ENCODE measurements around the gene ATF1. TPM values are rescaled to one million over a fixed set of nuclear protein-coding genes. Genes with fewer than 3 reads are reported as not detected.
A peak's percentile ranks its signal among the peaks of the same experiment; 100 is the strongest.
"Not testable (repeated sequence)": the region's sequence is repeated elsewhere in the genome, so short reads cannot be mapped to it uniquely, and the experiment has no call there.

The ATF1 gene
- total RNA-seq, 1 experiment from 2014 or later, result 26.5 TPM

DNA sequence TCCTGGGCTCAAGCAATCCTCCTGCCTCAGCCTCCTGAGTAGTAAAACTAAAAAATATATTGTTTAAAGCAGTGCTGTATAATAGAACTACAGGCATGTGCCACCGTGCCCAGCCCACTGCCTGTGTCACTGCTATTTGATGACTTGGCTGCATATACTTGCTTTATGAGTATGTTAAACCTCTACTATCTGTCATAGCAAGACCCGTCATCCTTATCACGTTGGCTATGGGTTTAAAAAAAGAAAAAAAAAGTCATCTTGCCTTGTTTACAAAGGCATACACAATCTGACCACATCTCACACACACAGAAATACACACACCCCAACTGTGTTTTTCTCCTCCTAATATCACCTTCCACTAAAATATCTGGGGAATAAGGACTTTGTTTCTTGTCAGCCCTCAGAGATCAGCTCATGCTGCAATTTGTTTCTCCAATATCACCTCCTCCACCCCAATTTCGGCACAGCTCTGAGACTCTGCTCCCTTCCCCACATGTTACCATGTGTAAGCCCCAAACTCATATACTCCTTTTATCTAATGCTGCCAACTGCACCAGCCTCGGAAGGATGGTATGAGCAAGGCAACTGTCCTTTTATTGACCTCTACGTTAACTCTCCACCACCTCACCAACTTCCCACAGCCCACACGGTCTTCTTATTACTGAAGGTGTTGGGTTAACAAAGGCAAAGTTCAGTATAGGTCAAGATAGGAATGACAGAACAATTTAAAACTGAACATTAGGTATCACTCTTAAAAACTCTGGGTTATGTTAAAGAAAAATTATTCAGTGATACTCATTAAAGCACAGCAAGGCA lies 78.0 kb downstream of the ATF1 start:
- Histone ChIP-seq H3K36me3 (replicated peaks; ENCODE audit: control insufficient read depth, insufficient read depth, low read length) (no peaks in the 10 kb centered on the region), H3K4me3 (ENCODE audit: insufficient read depth, low read depth, low read length) (no peak overlapping the region), H3K27me3 (ENCODE audit: control insufficient read depth, insufficient read depth, low read length) (no peaks in the 10 kb centered on the region)
- no peak for DNase-seq

DNA sequence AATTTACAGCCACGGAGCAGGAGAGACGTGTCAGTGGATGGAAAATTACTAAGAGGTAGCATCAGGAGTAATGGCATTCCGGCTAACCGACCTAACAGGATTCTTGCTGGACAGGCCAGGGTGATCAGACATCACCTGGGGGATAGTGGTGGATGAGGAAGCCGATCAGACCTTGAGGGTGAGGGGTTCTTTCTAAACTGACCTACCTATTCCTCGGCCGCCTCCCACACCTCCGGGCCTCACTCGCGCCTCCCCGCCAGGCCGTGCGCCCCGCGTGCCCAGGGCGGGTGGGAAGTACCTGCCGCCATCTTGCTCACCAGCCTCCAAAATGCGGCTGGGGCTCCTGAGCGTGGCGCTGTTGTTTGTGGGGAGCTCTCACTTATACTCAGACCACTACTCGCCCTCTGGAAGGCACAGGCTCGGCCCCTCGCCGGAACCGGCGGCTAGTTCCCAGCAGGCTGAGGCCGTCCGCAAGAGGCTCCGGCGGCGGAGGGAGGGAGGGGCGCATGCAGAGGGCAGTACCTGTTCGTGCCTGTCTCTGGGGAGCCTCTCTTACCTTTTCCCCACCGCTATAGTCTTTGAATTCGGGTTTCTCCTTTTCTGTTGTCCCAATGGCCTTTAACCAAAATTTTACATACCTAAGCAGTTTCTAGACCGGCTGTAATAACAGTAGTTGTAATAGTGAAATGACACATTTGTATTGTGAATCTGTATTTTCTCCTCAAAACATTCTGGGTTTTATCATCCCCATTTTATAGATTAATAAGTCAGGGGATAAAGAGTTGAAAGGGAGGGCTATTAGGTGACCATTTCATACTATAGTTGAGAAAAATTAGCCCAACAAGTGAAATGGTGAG lies 79.0 kb downstream of the ATF1 start, which contains the start of gene TMPRSS12:
TSS of gene TMPRSS12 (plus strand) at position 290 of the 857 bp plus-strand sequence. CDS start at position 329, 39 bp downstream.
- no peaks in the 10 kb centered on the region for H3K27me3 ChIP-seq (ENCODE audit: control insufficient read depth, insufficient read depth, low read length)
- peak; percentile 79 for DNase-seq
- H3K36me3 ChIP-seq (replicated peaks; ENCODE audit: control insufficient read depth, insufficient read depth, low read length), result no peaks in the 10 kb centered on the region
- H3K4me3 ChIP-seq (ENCODE audit: insufficient read depth, low read depth, low read length), result no peak within 1 kb of the TSS

DNA sequence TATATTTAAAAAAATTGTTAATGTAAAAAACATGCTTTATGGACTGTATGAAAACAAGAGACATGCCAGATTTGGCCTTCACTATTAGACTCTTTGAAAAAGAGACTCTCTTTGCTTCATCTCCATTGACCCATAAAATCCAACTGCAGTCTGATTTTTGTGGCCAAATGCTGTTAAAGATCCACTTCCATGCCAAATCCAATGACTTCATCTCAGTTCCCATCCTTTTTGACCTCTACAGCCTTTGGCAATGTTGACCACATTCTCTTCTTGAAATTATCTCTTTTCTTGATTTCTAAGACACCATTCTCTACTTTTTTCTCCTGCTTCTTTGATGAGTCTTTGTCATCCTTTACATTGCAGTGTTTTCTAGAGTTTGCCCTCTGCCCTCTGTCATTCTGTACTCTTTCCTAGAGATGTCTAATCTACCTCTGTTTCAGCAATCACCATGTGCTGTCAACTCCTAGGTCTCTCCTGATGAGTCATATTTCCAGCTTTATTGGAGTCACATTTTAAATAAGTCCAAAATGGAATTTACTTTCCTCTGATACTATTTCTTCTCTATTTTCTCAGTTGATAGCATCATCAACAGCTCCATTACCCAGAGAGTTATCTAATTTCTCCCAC lies 81.2 kb downstream of the ATF1 start:
- Histone ChIP-seq H3K36me3 (replicated peaks; ENCODE audit: control insufficient read depth, insufficient read depth, low read length) (no peaks in the 10 kb centered on the region), H3K4me3 (ENCODE audit: insufficient read depth, low read depth, low read length) (no peak overlapping the region), H3K27me3 (ENCODE audit: control insufficient read depth, insufficient read depth, low read length) (no peaks in the 10 kb centered on the region)
- no peak for DNase-seq

DNA sequence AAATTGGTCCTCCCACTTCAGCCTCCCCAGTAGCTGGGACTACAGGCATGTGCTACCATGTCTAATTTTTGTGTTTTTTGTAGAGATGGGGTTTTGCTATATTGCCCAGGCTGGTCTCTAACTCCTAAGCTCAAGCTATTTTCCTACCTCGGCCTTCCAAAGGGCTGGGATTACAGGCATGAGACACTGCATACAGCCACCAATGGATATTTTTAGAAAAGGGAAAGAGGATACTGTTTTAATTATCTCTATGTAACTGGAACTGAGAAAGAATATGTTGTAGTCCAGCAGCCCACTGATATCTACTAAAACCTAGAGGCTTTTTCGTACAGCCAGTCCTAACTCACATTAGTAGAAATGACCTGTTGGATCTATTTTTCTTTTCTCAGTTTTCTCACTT lies 85.1 kb downstream of the ATF1 start:
- Histone ChIP-seq H3K27me3 (ENCODE audit: control insufficient read depth, insufficient read depth, low read length) (no peaks in the 10 kb centered on the region), H3K36me3 (replicated peaks; ENCODE audit: control insufficient read depth, insufficient read depth, low read length) (no peaks in the 10 kb centered on the region), H3K4me3 (ENCODE audit: insufficient read depth, low read depth, low read length) (no peak overlapping the region)
- DNase-seq, result no peak

DNA sequence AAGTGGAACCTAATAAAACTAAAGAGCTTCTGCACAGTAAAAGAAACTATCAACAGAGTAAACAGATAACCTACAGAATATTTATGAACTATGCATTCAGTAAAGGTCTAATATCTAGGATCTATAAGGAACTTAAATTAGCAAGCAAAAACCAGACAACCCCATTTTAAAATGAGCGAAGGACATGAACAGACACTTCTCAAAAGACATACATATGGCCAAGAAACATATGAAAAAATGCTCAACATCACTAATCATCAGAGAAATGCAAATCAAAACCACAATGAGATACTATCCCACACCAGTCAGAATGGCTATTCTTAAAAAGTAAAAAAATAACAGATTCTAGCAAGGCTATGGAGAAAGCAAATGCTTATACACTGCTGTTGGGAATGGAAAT lies 91.3 kb downstream of the ATF1 start:
- not testable (repeated sequence) for DNase-seq; H3K36me3 ChIP-seq (replicated peaks; ENCODE audit: control insufficient read depth, insufficient read depth, low read length); H3K27me3 ChIP-seq (ENCODE audit: control insufficient read depth, insufficient read depth, low read length); H3K4me3 ChIP-seq (ENCODE audit: insufficient read depth, low read depth, low read length)

DNA sequence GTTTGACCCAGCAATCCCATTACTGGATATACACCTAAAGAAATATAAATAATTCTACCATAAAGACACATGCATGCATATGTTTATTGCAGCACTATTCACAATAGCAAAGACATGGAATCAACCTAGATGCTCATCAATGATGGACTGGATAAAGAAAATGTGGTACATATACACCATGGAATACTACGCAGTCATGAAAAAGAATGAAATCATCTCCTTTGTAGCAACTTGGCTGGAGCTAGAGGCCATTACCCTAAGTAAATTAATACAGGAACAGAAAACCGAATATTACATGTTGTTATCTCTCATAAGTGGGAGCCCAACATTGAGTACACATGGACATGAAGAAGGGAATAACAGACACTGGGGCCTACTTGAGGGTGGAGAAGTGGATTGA lies 91.8 kb downstream of the ATF1 start:
- H3K4me3 ChIP-seq (ENCODE audit: insufficient read depth, low read depth, low read length); H3K27me3 ChIP-seq (ENCODE audit: control insufficient read depth, insufficient read depth, low read length); DNase-seq; H3K36me3 ChIP-seq (replicated peaks; ENCODE audit: control insufficient read depth, insufficient read depth, low read length): not testable (repeated sequence)

DNA sequence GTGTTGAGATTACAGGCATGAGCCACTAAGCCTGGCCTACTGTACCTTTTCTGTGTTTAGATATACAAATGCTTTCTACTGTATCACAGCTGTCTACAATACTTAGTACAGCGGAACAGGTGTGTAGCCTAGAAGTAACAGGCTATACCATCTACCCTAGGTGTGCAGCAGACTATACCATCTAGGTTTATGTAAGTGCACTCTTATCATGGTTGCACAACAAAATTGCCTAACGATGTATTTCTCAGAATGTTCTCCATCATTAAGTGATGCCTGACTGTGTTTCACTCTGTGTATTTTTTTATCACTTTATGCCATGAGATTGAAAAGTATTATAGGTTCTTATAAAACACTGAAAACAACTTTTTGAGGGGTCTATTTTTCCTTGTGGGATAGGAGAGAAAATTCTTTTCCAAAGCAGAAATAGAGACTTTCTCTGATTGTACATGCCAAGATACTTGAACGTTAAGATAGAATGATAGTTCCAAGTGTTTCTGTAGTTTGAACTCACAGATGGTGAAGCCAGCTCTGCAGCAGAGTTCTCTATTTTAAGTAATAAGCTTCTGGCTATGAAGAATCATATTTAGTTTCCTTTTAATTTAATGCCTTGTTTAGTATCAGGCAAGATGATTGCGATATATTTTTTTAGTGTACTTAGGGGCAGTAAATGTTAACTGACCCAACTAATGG lies 95.9 kb downstream of the ATF1 start:
- Histone ChIP-seq H3K4me3 (ENCODE audit: insufficient read depth, low read depth, low read length) (no peak overlapping the region), H3K36me3 (replicated peaks; ENCODE audit: control insufficient read depth, insufficient read depth, low read length) (no peaks in the 10 kb centered on the region), H3K27me3 (ENCODE audit: control insufficient read depth, insufficient read depth, low read length) (no peaks in the 10 kb centered on the region)
- no peak for DNase-seq

DNA sequence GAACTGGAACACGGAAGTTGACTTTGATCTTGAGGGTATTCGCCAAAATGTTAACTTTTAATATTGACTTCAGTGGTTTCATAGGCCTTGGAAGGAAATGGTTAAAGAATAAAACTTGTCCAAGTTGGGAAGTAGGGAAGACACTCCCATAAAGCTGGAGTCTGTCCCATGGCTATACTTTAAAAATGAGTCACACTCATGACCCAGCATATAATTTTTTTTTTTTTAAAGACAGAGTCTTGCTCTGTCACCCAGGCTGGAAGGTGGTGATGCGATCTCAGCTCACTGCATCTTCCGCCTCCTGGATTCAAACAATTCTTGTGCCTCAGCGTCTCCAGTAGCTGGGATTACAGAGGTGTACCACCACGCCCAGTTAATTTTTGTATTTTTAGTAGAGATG lies 98.4 kb downstream of the ATF1 start:
- no peaks in the 10 kb centered on the region for H3K27me3 ChIP-seq (ENCODE audit: control insufficient read depth, insufficient read depth, low read length)

DNA sequence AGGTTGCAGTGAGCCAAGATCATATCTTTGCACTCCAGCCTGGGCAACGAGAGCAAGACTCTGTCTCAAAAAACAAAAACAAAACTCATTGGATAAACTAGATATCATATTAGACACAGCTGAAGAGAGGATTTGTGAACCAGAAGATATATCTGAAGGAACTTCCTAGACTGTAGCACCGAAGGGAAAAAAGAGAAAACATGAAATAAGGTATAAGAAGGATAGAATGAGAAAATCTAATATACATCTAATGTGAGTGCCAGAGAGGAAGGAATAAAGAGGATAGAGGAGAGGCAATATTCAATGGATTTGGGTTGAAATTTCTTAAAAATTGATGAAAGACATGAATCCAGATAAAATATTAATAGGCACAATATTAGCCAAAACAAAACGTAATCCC lies 101.4 kb downstream of the ATF1 start:
- no peak overlapping the region for H3K4me3 ChIP-seq (ENCODE audit: insufficient read depth, low read depth, low read length)
- no peak for DNase-seq
- no peaks in the 10 kb centered on the region for H3K27me3 ChIP-seq (ENCODE audit: control insufficient read depth, insufficient read depth, low read length)
- H3K36me3 ChIP-seq (replicated peaks; ENCODE audit: control insufficient read depth, insufficient read depth, low read length), result no peaks in the 10 kb centered on the region

More for the DNA sequence above, 98.4 kb downstream of the ATF1 start:
- Histone ChIP-seq H3K4me3 (ENCODE audit: insufficient read depth, low read depth, low read length) (no peak overlapping the region), H3K36me3 (replicated peaks; ENCODE audit: control insufficient read depth, insufficient read depth, low read length) (no peaks in the 10 kb centered on the region)
- no peak for DNase-seq

DNA sequence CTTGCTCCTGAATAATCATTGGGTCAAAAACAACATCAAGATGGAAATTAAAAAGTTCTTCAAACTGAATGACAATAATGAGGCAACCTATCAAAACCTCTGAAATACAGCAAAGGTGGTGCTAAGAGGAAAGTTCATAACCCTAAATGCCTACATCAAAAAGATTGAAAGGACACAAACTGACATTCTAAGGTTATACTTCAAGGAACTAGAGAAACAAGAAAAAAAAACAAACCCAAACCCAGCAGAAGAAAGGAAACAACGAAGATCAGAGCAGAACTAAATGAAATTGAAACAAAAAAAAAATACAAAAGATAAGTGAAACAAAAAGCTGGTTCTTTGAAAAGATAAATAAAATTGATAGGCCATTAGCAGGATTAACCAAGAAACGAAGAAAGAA lies 105.0 kb downstream of the ATF1 start:
- DNase-seq; H3K36me3 ChIP-seq (replicated peaks; ENCODE audit: control insufficient read depth, insufficient read depth, low read length); H3K27me3 ChIP-seq (ENCODE audit: control insufficient read depth, insufficient read depth, low read length); H3K4me3 ChIP-seq (ENCODE audit: insufficient read depth, low read depth, low read length): not testable (repeated sequence)

Other genes with a start within 250 kb of the ATF1 start
- gene TMPRSS12, start 78.8 kb downstream of the ATF1 start, total RNA-seq (2014; rRNA removed; shearing (Covaris generic)), result not detected in 2 replicates
- not detected in 2 replicates for gene HIGD1C, start 188.4 kb downstream of the ATF1 start, total RNA-seq (2014; rRNA removed; shearing (Covaris generic))

Data from H7 (cell line).